ENCODE results near the gene PSENEN.
"Not testable (repeated sequence)": the region's sequence is repeated elsewhere in the genome, so short reads cannot be mapped to it uniquely, and the experiment has no call there.

Gene PSENEN

DNA sequence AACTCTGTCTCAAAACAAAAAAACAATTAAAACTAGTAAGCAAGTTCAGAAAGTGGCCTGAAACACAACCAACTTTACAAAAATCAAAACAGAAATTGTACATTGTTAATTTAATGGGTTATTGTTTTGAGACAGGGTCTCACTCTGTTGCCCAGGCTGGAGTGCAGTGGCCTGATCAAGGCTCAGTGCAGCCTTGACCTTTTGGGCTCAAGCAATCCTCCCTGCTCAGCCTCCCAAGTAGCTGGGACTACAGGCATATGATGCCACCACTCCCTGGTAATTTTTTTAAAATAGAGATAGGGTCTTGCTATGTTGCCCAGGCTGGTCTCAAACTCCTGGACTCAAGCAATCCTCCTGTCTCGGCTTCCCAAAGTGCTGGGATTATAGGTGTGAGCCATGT lies 50.1 kb downstream of the PSENEN start:
- not testable (repeated sequence) for H3K27ac ChIP-seq, H3K4me3 ChIP-seq

Measured in skin epidermis (tissue), 12 donors.